ENCODE results near the gene UVRAG. TPM values are rescaled to one million over a fixed set of nuclear protein-coding genes. Genes with fewer than 3 reads are reported as not detected.

UVRAG gene
- total and polyA plus RNA-seq, 2 of the 13 experiments (the other 11 are each of a cell fraction or from before 2014, with no cell fraction given): 9.7 to 17.3 TPM

DNA sequence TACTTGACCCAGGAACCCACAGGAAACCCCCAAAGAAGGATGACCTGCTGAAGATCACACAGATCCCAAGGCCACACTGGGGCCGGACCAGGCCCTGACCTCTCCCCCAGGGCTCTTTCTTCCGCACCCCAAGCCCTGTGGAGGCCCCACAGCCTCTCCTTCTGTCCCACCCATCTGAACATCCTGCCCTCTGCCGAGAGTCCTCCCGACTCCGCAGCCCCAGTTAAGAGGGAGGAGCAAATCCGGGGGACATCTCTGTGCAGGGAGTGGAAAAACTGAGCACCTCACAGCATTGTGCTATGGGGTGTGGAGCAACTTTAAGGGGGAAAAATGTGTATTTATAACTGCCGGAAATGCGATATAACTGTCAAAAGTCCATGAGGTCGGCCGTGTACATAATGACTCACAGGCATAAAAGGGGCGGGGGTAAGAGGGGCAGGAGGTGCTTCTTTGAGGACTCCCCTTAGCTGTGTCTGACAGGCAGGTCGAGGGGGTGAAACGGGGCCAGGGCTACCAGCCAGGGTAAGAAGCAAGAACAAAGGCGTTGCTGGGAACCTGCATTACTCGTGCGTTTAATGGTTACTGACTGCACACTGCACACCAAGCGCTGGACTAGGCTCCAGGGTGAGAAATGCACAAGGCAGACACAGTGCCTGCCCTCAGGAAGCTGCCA lies 334.1 kb downstream of the UVRAG start (continued):
- TF ChIP-seq, protein P1, sequence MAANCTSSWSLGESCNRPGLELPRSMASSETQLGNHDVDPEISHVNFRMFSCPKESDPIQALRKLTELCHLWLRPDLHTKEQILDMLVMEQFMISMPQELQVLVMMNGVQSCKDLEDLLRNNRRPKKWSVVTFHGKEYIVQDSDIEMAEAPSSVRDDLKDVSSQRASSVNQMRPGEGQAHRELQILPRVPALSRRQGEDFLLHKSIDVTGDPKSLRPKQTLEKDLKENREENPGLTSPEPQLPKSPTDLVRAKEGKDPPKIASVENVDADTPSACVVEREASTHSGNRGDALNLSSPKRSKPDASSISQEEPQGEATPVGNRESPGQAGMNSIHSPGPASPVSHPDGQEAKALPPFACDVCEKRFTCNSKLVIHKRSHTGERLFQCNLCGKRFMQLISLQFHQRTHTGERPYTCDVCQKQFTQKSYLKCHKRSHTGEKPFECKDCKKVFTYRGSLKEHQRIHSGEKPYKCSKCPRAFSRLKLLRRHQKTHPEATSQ (CRISPR knock-in tag; IDR thresholded peaks at IDR 0.05; ENCODE audit: borderline replicate concordance): no peak
- TF ChIP-seq, protein P2, sequence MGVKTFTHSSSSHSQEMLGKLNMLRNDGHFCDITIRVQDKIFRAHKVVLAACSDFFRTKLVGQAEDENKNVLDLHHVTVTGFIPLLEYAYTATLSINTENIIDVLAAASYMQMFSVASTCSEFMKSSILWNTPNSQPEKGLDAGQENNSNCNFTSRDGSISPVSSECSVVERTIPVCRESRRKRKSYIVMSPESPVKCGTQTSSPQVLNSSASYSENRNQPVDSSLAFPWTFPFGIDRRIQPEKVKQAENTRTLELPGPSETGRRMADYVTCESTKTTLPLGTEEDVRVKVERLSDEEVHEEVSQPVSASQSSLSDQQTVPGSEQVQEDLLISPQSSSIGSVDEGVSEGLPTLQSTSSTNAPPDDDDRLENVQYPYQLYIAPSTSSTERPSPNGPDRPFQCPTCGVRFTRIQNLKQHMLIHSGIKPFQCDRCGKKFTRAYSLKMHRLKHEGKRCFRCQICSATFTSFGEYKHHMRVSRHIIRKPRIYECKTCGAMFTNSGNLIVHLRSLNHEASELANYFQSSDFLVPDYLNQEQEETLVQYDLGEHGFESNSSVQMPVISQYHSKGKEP (CRISPR knock-in tag; IDR thresholded peaks at IDR 0.05): no peak
- no peak for TF ChIP-seq MBNL3 (CRISPR knock-in tag; conservative IDR thresholded peaks at IDR 0.05)
- TF ChIP-seq MATR3 (CRISPR knock-in tag; IDR thresholded peaks at IDR 0.05): no peak
- no peak for TF ChIP-seq ZNF234 (CRISPR knock-in tag; conservative IDR thresholded peaks at IDR 0.05)
- TF ChIP-seq TOPORS (CRISPR knock-in tag; IDR thresholded peaks at IDR 0.05): no peak
- TF ChIP-seq MEIS1 (CRISPR knock-in tag; IDR thresholded peaks at IDR 0.05; ENCODE audit: borderline replicate concordance): no peak
- no peak for TF ChIP-seq XBP1 (CRISPR knock-in tag; IDR thresholded peaks at IDR 0.05)
- no peak for TF ChIP-seq NFIB (CRISPR knock-in tag; IDR thresholded peaks at IDR 0.05; ENCODE audit: borderline replicate concordance)
- TF ChIP-seq MAFK (conservative IDR thresholded peaks at IDR 0.05 in 1 of 2, IDR thresholded peaks at IDR 0.05 in 1 of 2; ENCODE audit: low read length in 2 of 2): no peak
- TF ChIP-seq SP1 (IDR thresholded peaks at IDR 0.05): no peak
- no peak for TF ChIP-seq SP1 (CRISPR knock-in tag; IDR thresholded peaks at IDR 0.05)
- no peak for TF ChIP-seq CHCHD3 (CRISPR knock-in tag; IDR thresholded peaks at IDR 0.05)
- TF ChIP-seq, protein P3, sequence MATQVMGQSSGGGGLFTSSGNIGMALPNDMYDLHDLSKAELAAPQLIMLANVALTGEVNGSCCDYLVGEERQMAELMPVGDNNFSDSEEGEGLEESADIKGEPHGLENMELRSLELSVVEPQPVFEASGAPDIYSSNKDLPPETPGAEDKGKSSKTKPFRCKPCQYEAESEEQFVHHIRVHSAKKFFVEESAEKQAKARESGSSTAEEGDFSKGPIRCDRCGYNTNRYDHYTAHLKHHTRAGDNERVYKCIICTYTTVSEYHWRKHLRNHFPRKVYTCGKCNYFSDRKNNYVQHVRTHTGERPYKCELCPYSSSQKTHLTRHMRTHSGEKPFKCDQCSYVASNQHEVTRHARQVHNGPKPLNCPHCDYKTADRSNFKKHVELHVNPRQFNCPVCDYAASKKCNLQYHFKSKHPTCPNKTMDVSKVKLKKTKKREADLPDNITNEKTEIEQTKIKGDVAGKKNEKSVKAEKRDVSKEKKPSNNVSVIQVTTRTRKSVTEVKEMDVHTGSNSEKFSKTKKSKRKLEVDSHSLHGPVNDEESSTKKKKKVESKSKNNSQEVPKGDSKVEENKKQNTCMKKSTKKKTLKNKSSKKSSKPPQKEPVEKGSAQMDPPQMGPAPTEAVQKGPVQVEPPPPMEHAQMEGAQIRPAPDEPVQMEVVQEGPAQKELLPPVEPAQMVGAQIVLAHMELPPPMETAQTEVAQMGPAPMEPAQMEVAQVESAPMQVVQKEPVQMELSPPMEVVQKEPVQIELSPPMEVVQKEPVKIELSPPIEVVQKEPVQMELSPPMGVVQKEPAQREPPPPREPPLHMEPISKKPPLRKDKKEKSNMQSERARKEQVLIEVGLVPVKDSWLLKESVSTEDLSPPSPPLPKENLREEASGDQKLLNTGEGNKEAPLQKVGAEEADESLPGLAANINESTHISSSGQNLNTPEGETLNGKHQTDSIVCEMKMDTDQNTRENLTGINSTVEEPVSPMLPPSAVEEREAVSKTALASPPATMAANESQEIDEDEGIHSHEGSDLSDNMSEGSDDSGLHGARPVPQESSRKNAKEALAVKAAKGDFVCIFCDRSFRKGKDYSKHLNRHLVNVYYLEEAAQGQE (IDR thresholded peaks at IDR 0.05; ENCODE audit: borderline replicate concordance in 1 of 2, low read depth in 1 of 2, low read length in 2 of 2): no peak
- TF ChIP-seq ZNF562 (CRISPR knock-in tag; IDR thresholded peaks at IDR 0.05; ENCODE audit: borderline replicate concordance): no peak
- TF ChIP-seq ZNF350 (CRISPR knock-in tag; IDR thresholded peaks at IDR 0.05; ENCODE audit: borderline replicate concordance, low read depth): 0 out of 2 replicates have a peak, but pooled peaks have one; percentile 41
- TF ChIP-seq, protein P4, sequence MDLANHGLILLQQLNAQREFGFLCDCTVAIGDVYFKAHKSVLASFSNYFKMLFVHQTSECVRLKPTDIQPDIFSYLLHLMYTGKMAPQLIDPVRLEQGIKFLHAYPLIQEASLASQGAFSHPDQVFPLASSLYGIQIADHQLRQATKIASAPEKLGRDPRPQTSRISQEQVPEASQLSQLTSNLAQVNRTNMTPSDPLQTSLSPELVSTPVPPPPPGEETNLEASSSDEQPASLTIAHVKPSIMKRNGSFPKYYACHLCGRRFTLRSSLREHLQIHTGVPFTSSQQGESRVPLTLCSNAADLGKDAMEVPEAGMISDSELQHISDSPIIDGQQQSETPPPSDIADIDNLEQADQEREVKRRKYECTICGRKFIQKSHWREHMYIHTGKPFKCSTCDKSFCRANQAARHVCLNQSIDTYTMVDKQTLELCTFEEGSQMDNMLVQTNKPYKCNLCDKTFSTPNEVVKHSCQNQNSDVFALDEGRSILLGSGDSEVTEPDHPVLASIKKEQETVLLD (CRISPR knock-in tag; IDR thresholded peaks at IDR 0.05; ENCODE audit: low read depth): no peak
- no peak for TF ChIP-seq KLF12 (CRISPR knock-in tag; IDR thresholded peaks at IDR 0.05; ENCODE audit: borderline replicate concordance)

Data from HepG2 (cell line).